ENCODE measurements around the gene CBX7. TPM values are rescaled to one million over a fixed set of nuclear protein-coding genes. Genes with fewer than 3 reads are reported as not detected.

Gene CBX7
- total RNA-seq (2022; extraction: Qiagen RNA extraction; ENCODE audit: low read depth) = 0.79 to 1.5 TPM (median 1.2 TPM) in 5 replicates

DNA sequence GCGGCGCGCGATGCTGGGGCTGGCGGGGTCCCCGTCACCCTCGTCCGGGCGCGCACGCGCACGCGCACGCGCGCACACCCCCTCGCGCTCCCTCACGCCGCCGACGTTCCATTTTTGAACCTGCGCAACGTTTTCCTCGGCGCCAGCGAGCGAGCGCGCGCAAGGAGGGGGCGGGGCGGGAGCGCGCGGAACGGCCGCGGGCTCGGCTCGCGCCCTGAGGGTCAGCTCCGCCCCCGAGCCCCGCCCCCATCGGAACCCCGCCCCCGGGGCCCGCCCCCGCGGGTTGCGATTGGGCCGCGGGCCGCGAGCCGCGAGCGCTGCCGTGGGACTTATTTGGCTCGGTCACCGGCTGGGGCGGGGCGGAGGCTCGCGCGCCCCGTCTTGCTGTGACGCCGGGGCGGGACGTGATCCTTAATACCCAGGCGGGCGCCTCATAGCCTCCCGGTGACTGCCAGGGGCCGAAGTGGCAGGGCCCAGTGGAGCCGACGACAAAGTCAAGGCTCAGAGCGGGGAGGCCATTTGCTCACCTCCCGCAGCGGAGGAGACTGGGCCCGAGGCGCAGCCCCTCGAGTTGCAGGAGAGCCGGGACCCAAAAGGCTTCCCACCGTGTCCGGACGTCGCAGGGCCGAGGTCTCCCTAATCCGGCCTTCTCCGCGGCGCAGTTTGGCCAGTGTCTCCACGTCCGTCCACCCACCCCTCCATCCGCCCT is at the start of gene CBX7:
Gene CBX7 (minus strand): TSS at position 170 of the 709 bp plus-strand sequence. CDS start 236 bp downstream, outside the sequence.

DNA sequence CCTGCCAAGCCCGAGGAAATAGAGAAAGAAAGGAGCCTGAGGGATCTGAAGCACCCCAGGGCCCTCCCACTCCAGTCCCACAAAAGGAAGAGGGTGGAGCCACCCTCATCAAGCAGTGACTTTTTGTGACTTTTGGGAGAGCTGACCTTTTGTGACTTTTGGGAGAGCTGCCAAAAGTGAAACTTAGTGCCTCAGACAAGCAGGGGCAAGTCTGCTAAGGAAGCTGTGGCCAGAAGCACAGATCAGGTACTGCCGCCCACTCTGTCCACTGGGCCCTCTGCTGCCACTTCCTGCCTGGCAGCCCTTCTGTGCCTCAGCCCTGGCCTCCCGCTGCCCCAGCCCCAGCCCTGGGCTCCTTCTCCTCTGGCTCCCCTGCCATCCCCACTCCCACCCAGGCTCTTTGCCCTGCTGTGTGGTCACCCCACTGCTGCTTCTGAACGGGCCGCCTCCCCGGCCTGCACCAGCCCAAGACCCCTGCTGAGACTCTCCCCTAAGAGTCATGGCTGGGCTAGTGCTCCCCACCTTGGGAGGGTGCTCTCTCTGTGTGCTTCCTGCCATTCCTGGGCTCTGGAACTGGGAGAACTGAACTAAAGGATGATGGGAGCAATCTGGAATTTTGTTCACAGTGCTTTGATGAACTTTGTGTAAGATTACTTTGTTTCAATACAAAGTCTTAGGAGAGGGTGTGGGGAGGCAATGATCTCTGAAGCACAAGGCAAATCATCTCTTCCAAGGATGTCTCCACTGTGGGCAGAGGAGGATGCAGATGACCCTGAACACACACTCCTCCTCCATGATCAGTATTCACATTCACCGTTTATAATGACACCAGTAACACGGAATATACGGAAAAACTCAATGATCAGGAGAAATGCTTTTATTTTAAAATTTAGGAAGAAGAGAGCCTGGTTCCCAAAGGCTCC is 55.1 kb downstream of the CBX7 start, which contains the start of gene APOBEC3H:
Gene APOBEC3H (plus strand): TSS at position 147 of the 923 bp plus-strand sequence. CDS start 3,035 bp downstream, outside the sequence.

Other genes starting within 250 kb of the CBX7 start
- gene APOBEC3A, start 195.1 kb downstream of the CBX7 start, total RNA-seq (2022; extraction: Qiagen RNA extraction; ENCODE audit: low read depth) = 0.21 TPM in 1 of 5 replicates, not detected in the others
- 29.0 to 34.9 TPM (median 30.1 TPM) in 5 replicates for gene APOBEC3B, start 170.3 kb downstream of the CBX7 start, total RNA-seq (2022; extraction: Qiagen RNA extraction; ENCODE audit: low read depth)
- 25.6 to 27.0 TPM (median 25.9 TPM) in 5 replicates for gene APOBEC3C, start 138.4 kb downstream of the CBX7 start, total RNA-seq (2022; extraction: Qiagen RNA extraction; ENCODE audit: low read depth)
- 0.22 to 0.78 TPM (median 0.29 TPM) in 4 of 5 replicates, not detected in the other for gene APOBEC3D, start 131.6 kb downstream of the CBX7 start, total RNA-seq (2022; extraction: Qiagen RNA extraction; ENCODE audit: low read depth)
- gene APOBEC3F, start 111.8 kb downstream of the CBX7 start, total RNA-seq (2022; extraction: Qiagen RNA extraction; ENCODE audit: low read depth) = 1.8 to 3.0 TPM (median 2.4 TPM) in 5 replicates
- gene APOBEC3G, start 75.4 kb downstream of the CBX7 start, total RNA-seq (2022; extraction: Qiagen RNA extraction; ENCODE audit: low read depth) = 0.18 TPM in 1 of 5 replicates, not detected in the others
- gene APOBEC3H, start 55.4 kb downstream of the CBX7 start, total RNA-seq (2022; extraction: Qiagen RNA extraction; ENCODE audit: low read depth) = 0.14 to 0.41 TPM (median 0.35 TPM) in 4 of 5 replicates, not detected in the other
- gene PDGFB, start 92.3 kb upstream of the CBX7 start, total RNA-seq (2022; extraction: Qiagen RNA extraction; ENCODE audit: low read depth) = 3.2 to 4.4 TPM (median 3.5 TPM) in 5 replicates
- 1,713 to 2,502 TPM (median 1,803 TPM) in 5 replicates for gene RPL3, start 166.9 kb upstream of the CBX7 start, total RNA-seq (2022; extraction: Qiagen RNA extraction; ENCODE audit: low read depth)
- gene SYNGR1, start 197.3 kb upstream of the CBX7 start, total RNA-seq (2022; extraction: Qiagen RNA extraction; ENCODE audit: low read depth) = 9.3 to 14.0 TPM (median 11.6 TPM) in 5 replicates
- 9.3 to 12.5 TPM (median 10.4 TPM) in 5 replicates for gene TAB1, start 247.1 kb upstream of the CBX7 start, total RNA-seq (2022; extraction: Qiagen RNA extraction; ENCODE audit: low read depth)

Data from A549 treated with CpdA at 1 μM for 4 hours (cell line).